HepG2 (cell line): ENCODE data around the gene JMJD1C. TPM values are rescaled to one million over a fixed set of nuclear protein-coding genes. Genes with fewer than 3 reads are reported as not detected.

Experiments
- ATF1 ChIP-seq: IDR thresholded peaks from 2 replicates; pipeline ENCODE4 v1.6.1; 2016; ENCODE audit warnings: mild to moderate bottlenecking, control low read depth
- GRHL1 ChIP-seq: sonication (generic); formaldehyde crosslinking; conservative IDR thresholded peaks from 2 replicates; pipeline ENCODE4 v1.8.0; 2022; ENCODE audit warnings: missing genetic modification reagents
- HHEX ChIP-seq: IDR thresholded peaks from 2 replicates; pipeline ENCODE4 v1.6.1; 2016; ENCODE audit warnings: control low read depth
- HNRNPUL1 ChIP-seq: fragments of 200-400 bp; formaldehyde crosslinking; IDR thresholded peaks from 2 replicates; pipeline ENCODE4 v1.6.1; 2017; ENCODE audit warnings: low read depth, mild to moderate bottlenecking, low read length, moderate library complexity
- KAT8 ChIP-seq: IDR thresholded peaks from 2 replicates; pipeline ENCODE4 v1.6.1; 2016; ENCODE audit warnings: missing genetic modification reagents, missing compliant biosample characterization
- MAF1 ChIP-seq: sonication (generic); formaldehyde crosslinking; IDR thresholded peaks from 2 replicates; pipeline ENCODE4 v1.5.0; 2020; ENCODE audit warnings: missing genetic modification reagents, borderline replicate concordance
- SOX13 ChIP-seq, 3 experiments: fragments of 450-650 bp in 1 of 3; sonication (generic) in 1 of 3; formaldehyde crosslinking in 1 of 3; IDR thresholded peaks in 2 of 3; conservative IDR thresholded peaks in 1 of 3; 2 replicates each; pipeline versions ENCODE4 v1.5.0 to v1.6.1; 2016 to 2020; ENCODE audit warnings: antibody characterized with exemption in 1 of 3, mild to moderate bottlenecking in 1 of 3, missing compliant biosample characterization in 1 of 3, missing genetic modification reagents in 1 of 3, moderate library complexity in 1 of 3
- TCF7 ChIP-seq: sonication (generic); IDR thresholded peaks from 2 replicates; pipeline ENCODE4 v1.6.1; 2016; ENCODE audit warnings: antibody characterized with exemption, low read depth
- TIGD3 ChIP-seq: sonication (generic); formaldehyde crosslinking; IDR thresholded peaks from 2 replicates; pipeline ENCODE4 v1.5.1; 2020; ENCODE audit warnings: mild to moderate bottlenecking, missing genetic modification reagents, borderline replicate concordance
- ZBTB44 ChIP-seq: sonication (generic); formaldehyde crosslinking; IDR thresholded peaks from 2 replicates; pipeline ENCODE4 v1.4.0; 2020; ENCODE audit warnings: missing genetic modification reagents
- ZNF350 ChIP-seq: sonication (generic); formaldehyde crosslinking; IDR thresholded peaks from 2 replicates; pipeline ENCODE4 v1.4.0; 2020; ENCODE audit warnings: mild to moderate bottlenecking, low read depth, missing genetic modification reagents, borderline replicate concordance
- ZNF75D ChIP-seq: sonication (generic); formaldehyde crosslinking; IDR thresholded peaks from 2 replicates; pipeline ENCODE4 v1.8.1; 2023; ENCODE audit warnings: missing genetic modification reagents, mild to moderate bottlenecking, borderline replicate concordance
- polyA plus RNA-seq, 8 experiments: library from polyadenylated mRNA; depleted of rRNA in 3 of 8; stranded (reverse) in 7 of 8; unstranded in 1 of 8; fragments of >200 nt; fragmentation: Illumina TruSeq in 4 of 8; extraction: Trizol in 4 of 8; gene quantifications; 2 replicates each; pipeline versions ENCODE4 v1.2.1 to v1.2.3, GENCODE V29; 2011 to 2016; ENCODE audit warnings: low read depth in 4 of 8, missing spikeins in 1 of 8, mixed read lengths in 1 of 8; ENCODE audit not compliant: insufficient read depth in 1 of 8
- total RNA-seq, 5 experiments: library from RNA; depleted of rRNA; stranded (reverse); fragments of >200 nt; fragmentation: Illumina TruSeq; extraction: Trizol; gene quantifications; 2 replicates each; pipeline ENCODE4 v1.2.3, GENCODE V29; 2016; ENCODE audit warnings: low read depth in 1 of 5
- TF ChIP-seq, protein P1 (sequence below): sonication (generic); formaldehyde crosslinking; IDR thresholded peaks from 2 replicates; pipeline ENCODE4 v1.8.0; 2022; ENCODE audit warnings: missing genetic modification reagents, mild to moderate bottlenecking, moderate library complexity, borderline replicate concordance
- TF ChIP-seq, protein P2 (sequence below): sonication (generic); formaldehyde crosslinking; IDR thresholded peaks from 2 replicates; pipeline ENCODE4 v1.9.0; 2021; ENCODE audit warnings: missing genetic modification reagents, mild to moderate bottlenecking, borderline replicate concordance

The JMJD1C gene
- total and polyA plus RNA-seq, 2 of the 13 experiments (the other 11 are each of a cell fraction or from before 2014, with no cell fraction given), result 42.3 to 42.7 TPM

GRCh38 chr10:63268798-63269503 is 196.8 kb downstream of the JMJD1C start (continued):
- TF ChIP-seq ZNF75D, result no peak
- TF ChIP-seq, protein P1, sequence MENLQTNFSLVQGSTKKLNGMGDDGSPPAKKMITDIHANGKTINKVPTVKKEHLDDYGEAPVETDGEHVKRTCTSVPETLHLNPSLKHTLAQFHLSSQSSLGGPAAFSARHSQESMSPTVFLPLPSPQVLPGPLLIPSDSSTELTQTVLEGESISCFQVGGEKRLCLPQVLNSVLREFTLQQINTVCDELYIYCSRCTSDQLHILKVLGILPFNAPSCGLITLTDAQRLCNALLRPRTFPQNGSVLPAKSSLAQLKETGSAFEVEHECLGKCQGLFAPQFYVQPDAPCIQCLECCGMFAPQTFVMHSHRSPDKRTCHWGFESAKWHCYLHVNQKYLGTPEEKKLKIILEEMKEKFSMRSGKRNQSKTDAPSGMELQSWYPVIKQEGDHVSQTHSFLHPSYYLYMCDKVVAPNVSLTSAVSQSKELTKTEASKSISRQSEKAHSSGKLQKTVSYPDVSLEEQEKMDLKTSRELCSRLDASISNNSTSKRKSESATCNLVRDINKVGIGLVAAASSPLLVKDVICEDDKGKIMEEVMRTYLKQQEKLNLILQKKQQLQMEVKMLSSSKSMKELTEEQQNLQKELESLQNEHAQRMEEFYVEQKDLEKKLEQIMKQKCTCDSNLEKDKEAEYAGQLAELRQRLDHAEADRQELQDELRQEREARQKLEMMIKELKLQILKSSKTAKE (CRISPR knock-in tag), result peak; percentile 79
- no peak for TF ChIP-seq SOX13 (IDR thresholded peaks at IDR 0.05)
- TF ChIP-seq SOX13 (CRISPR knock-in tag; conservative IDR thresholded peaks at IDR 0.05 in 1 of 2, IDR thresholded peaks at IDR 0.05 in 1 of 2), result peak in 1 of 2 experiments; percentile 43; a peak in 1 of 4 replicates
- no peak for TF ChIP-seq MAF1 (CRISPR knock-in tag)
- no peak for TF ChIP-seq HHEX
- 0 out of 2 replicates have a peak, but pooled peaks have one; percentile 34 for TF ChIP-seq ATF1 (CRISPR knock-in tag)
- peak; percentile 72 for TF ChIP-seq KAT8 (CRISPR knock-in tag)
- TF ChIP-seq TIGD3 (CRISPR knock-in tag), result no peak
- TF ChIP-seq HNRNPUL1, result no peak
- TF ChIP-seq ZBTB44, result no peak
- TF ChIP-seq, protein P2, sequence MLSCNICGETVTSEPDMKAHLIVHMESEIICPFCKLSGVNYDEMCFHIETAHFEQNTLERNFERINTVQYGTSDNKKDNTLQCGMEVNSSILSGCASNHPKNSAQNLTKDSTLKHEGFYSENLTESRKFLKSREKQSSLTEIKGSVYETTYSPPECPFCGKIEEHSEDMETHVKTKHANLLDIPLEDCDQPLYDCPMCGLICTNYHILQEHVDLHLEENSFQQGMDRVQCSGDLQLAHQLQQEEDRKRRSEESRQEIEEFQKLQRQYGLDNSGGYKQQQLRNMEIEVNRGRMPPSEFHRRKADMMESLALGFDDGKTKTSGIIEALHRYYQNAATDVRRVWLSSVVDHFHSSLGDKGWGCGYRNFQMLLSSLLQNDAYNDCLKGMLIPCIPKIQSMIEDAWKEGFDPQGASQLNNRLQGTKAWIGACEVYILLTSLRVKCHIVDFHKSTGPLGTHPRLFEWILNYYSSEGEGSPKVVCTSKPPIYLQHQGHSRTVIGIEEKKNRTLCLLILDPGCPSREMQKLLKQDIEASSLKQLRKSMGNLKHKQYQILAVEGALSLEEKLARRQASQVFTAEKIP (CRISPR knock-in tag), result no peak
- no peak for TF ChIP-seq ZNF350
- no peak for TF ChIP-seq TCF7
- no peak for TF ChIP-seq GRHL1 (CRISPR knock-in tag)
